NCI-H2227 treated with DMSO at 0.1 percent for 48 hours (cell line): ENCODE data around the gene DEGS1.
"Not testable (repeated sequence)": the region's sequence is repeated elsewhere in the genome, so short reads cannot be mapped to it uniquely, and the experiment has no call there.

ENCODE experiments used
- DNase-seq: peaks from one replicate; lab custom pipeline; 2025; lab: John Stamatoyannopoulos, UW

DEGS1 gene

GRCh38 chr1:224181453-224181810 lies 1.6 kb upstream of the DEGS1 start:
- no peak for DNase-seq

- DNase-seq, result peak; percentile 61
Measured at GRCh38 chr1:224182057-224182865, 779 bp upstream of the DEGS1 start.

DNA sequence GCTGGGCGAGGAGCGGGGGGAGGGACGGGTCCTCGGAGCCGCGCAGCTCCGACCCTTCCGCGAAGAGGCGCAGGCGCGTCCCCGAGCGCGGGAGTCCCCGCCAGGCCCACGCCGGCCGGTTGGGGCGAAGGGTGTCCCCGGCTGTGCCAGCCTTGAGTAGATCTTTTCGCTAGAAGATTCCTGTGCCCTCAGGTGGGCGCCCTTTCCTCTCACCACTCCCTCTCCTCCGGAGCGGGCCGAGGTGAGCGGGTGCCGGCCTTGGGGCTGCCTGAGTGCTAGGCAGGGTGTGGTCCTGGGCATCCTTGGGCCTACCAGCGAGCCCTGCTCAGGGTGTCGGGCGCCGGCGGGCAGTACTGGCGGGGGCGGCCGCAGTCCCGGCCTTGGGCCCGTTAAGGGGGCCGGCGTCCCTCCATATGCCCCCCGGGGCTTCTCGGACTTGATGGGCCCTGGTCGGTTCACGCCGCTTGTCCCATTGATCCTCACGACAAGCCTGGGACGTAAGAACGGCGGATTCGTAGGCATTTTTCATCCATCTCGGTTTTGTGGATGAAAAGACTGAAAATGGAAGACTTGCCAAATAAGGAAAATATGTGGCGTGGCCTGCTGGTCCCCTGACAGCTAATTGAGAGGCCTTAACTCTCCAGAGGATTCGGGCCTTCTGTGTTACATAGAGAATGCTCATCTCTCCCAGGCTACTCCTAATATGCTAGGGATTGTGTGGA lies 712 bp downstream of the DEGS1 start:
- DNase-seq, result peak; percentile 60

GRCh38 chr1:224185208-224185607 lies 2.2 kb downstream of the DEGS1 start:
- no peak for DNase-seq

GRCh38 chr1:224188286-224188685 lies 5.2 kb downstream of the DEGS1 start:
- DNase-seq, result no peak

GRCh38 chr1:224189561-224189960 lies 6.5 kb downstream of the DEGS1 start:
- DNase-seq, result no peak

GRCh38 chr1:224192082-224192788 lies 9.2 kb downstream of the DEGS1 start:
- DNase-seq, result no peak

GRCh38 chr1:224193319-224193966 lies 10.4 kb downstream of the DEGS1 start:
- no peak for DNase-seq

- no peak for DNase-seq
Measured at GRCh38 chr1:224196813-224197600, 14.0 kb downstream of the DEGS1 start.

GRCh38 chr1:224198572-224198971 lies 15.5 kb downstream of the DEGS1 start:
- DNase-seq, result no peak

- DNase-seq, result no peak
Measured at GRCh38 chr1:224199679-224200078, 16.6 kb downstream of the DEGS1 start.

DNA sequence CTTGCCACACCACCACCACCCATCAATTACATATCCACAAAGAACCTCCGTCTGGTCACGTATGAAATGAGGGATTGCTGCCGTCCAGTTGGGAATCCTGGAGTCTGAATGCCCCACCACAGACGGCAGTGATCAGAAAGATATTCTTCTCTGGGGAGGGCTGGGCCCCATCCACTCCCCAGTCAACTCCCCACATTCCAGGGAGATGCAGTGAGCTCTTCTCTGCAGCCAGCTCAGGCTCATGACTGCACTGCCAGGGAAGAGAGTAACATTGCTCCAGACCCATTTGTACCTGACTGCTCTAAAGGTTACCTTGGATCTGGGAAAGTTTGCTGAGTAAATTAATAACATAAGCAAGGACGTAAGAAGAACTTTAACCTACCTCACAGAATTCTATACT lies 18.3 kb downstream of the DEGS1 start:
- DNase-seq, result no peak

DNA sequence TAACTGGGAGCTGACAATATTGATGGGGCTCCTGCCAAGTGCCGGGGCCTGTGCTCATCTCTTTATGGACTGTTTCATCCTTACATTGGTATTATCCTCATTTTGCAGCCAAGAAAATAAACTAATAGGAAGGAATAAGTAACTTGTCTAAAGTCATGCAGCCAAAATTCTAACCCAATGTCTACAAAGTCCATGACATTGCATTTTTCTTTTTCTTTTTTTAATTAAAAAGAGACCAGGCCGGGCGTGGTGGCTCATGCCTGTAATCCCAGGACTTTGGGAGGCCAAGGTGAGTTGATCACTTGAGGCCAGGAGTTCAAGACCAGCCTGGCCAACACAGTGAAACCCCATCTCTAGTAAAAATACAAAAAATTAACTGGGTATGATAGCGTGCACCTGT lies 18.8 kb downstream of the DEGS1 start:
- DNase-seq, result no peak

GRCh38 chr1:224203243-224204016 lies 20.4 kb downstream of the DEGS1 start:
- no peak for DNase-seq

DNA sequence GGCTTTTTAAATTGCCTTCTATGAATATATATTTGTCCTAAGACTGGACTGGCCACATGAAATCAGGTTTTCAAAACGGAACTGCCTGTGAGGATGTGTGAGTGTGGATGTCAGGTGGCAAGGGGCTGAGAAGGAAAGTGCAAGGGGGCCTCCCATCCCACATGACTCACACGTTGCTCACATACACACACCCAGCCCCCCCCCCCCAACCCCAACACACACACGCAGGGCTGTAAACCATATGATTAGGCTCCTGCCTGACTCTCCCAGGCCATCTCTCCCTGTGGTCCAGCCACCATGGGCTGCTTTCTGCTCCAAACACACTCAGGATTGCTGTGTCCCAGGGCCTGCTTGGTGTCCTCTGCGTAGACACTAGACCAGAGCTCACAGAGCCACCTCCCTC lies 22.4 kb downstream of the DEGS1 start:
- DNase-seq, result peak; percentile 50

- not testable (repeated sequence) for DNase-seq
Measured at GRCh38 chr1:224205931-224206538, 23.0 kb downstream of the DEGS1 start.

DNA sequence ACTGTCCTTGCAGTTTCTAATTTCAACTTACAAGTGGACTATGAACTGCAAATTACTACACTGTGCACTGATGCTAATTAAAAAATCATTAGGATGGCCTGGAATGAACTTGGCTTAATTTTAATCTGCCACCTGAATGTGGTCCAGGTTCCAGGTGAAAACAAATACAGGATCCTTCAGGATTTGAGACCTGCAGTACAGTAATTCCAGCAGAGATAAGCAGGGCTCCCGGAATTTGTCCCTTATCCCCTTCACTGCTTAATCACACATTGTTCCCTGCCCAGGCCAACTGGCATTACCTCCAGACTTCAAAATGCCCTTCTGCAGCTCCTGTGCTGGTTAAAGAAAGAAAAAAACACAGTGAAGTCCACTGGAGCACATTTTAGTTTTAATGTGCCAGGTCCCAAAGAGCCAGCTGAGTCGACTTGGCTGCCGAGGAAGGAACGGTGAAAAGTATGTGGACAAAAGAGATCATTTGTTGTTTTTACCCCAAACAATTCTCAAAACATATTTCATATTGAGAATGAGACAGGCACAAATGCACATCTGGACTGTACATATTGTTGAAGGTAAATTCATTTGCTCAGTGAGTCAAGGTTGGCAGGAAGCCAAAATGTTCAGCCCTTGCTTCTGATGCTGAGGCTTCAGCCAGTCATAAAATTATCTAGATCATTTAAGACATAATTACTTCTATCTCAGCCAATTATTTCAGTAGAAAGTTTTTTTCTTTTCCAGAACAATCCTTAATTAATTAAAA lies 28.3 kb downstream of the DEGS1 start:
- DNase-seq, result peak; percentile 40

- no peak for DNase-seq
Measured at GRCh38 chr1:224212618-224213061, 29.6 kb downstream of the DEGS1 start.

- no peak for DNase-seq
Measured at GRCh38 chr1:224213438-224214119, 30.5 kb downstream of the DEGS1 start.
